DOHH2 (cell line): ENCODE measurements around the gene CERK.

Experiments used
- H3F3A ChIP-seq: fragments of 200-600 bp; sonication (generic), shearing (Covaris generic); 2 replicates; pipeline ENCODE4 v1.6.0; 2016; ENCODE audit warnings: antibody characterized with exemption, mild to moderate bottlenecking; ENCODE audit not compliant: control insufficient read depth, insufficient read depth
- H3K27ac ChIP-seq: fragments of 200-600 bp; sonication (generic); 2 replicates; pipeline ENCODE4 v1.5.1; 2014; ENCODE audit warnings: low read depth, mild to moderate bottlenecking, low read length, moderate library complexity
- H3K27me3 ChIP-seq: fragments of 200-600 bp; sonication (generic); 2 replicates; pipeline ENCODE4 v1.6.1; 2014; ENCODE audit warnings: mild to moderate bottlenecking, low read length, mixed read lengths; ENCODE audit not compliant: control insufficient read depth
- H3K36me3 ChIP-seq: fragments of 200-600 bp; sonication (generic); 2 replicates; pipeline ENCODE4 v1.6.1; 2014; ENCODE audit warnings: mild to moderate bottlenecking, low read length, moderate library complexity, mixed read lengths; ENCODE audit not compliant: control insufficient read depth
- H3K4me1 ChIP-seq: fragments of 200-600 bp; sonication (generic); 2 replicates; pipeline ENCODE4 v1.6.1; 2014; ENCODE audit warnings: mild to moderate bottlenecking, low read length, mixed read lengths; ENCODE audit not compliant: control insufficient read depth
- H3K4me2 ChIP-seq: fragments of 200-600 bp; sonication (generic); 2 replicates; pipeline ENCODE4 v1.6.0; 2014; ENCODE audit warnings: mild to moderate bottlenecking, low read length, moderate library complexity
- H3K4me3 ChIP-seq: fragments of 200-600 bp; sonication (generic); 2 replicates; pipeline ENCODE4 v1.5.1; 2014; ENCODE audit warnings: mild to moderate bottlenecking, low read length, mixed read lengths
- H3K79me2 ChIP-seq: fragments of 200-600 bp; sonication (generic); 2 replicates; pipeline ENCODE4 v1.6.1; 2014; ENCODE audit warnings: mild to moderate bottlenecking, low read length, mixed read lengths; ENCODE audit not compliant: control insufficient read depth
- H3K9me2 ChIP-seq: fragments of 200-600 bp; sonication (generic); replicated peaks from 2 replicates; pipeline ENCODE4 v1.6.1; 2014; ENCODE audit warnings: mild to moderate bottlenecking, low read length, mixed read lengths; ENCODE audit not compliant: control insufficient read depth
- H3K9me3 ChIP-seq: fragments of 200-600 bp; sonication (generic); 2 replicates; pipeline ENCODE4 v1.6.1; 2014; ENCODE audit warnings: antibody characterized with exemption, low read length, mixed read lengths; ENCODE audit not compliant: control insufficient read depth, insufficient read depth
- H4K20me1 ChIP-seq: fragments of 200-600 bp; sonication (generic); 2 replicates; pipeline ENCODE4 v1.6.0; 2014; ENCODE audit warnings: low read depth, mild to moderate bottlenecking, antibody characterized with exemption, low read length, moderate library complexity; ENCODE audit not compliant: control insufficient read depth, insufficient read depth
- CTCF ChIP-seq: fragments of 200-600 bp; sonication (generic); IDR thresholded peaks from one replicate; pipeline ENCODE4 v1.5.1; 2014; ENCODE audit warnings: antibody characterized with exemption, mild to moderate bottlenecking, low read depth, low read length; ENCODE audit not compliant: poor library complexity, severe bottlenecking
- EZH2phosphoT487 ChIP-seq: fragments of 200-600 bp; sonication (generic); IDR thresholded peaks from 2 replicates; pipeline ENCODE4 v1.6.1; 2017; ENCODE audit warnings: borderline replicate concordance, mild to moderate bottlenecking, antibody characterized with exemption, low read length, moderate library complexity, mixed read lengths

The CERK gene

GRCh38 chr22:46695346-46696228 lies 42.5 kb downstream of the CERK start:
- Histone ChIP-seq H3K36me3 (peaks cover 40% of the 10 kb centered on the region), H3K4me1 (peaks cover 3% of the 10 kb centered on the region)
- TF ChIP-seq EZH2phosphoT487 (no peak), CTCF (no peak)

GRCh38 chr22:46694416-46695170 lies 43.5 kb downstream of the CERK start:
- Histone ChIP-seq H3K27me3 (no peaks in the 10 kb centered on the region), H3K9me2 (no peaks in the 10 kb centered on the region), H3K4me1 (peaks cover 7% of the 10 kb centered on the region), H3K79me2 (no peaks in the 10 kb centered on the region), H3K4me3 (no peak overlapping the region), H4K20me1 (no peaks in the 10 kb centered on the region), H3K9me3 (no peaks in the 10 kb centered on the region), H3F3A (no peaks in the 10 kb centered on the region), H3K4me2 (no peak overlapping the region), H3K27ac (no peak overlapping the region), H3K36me3 (peaks cover 48% of the 10 kb centered on the region)
- TF ChIP-seq EZH2phosphoT487 (no peak), CTCF (no peak)

More at GRCh38 chr22:46695346-46696228, 42.5 kb downstream of the CERK start:
- H3K4me3 ChIP-seq, result no peak overlapping the region
- H3K9me2 ChIP-seq, result no peaks in the 10 kb centered on the region
- H3K27me3 ChIP-seq, result no peaks in the 10 kb centered on the region
- no peak overlapping the region for H3K27ac ChIP-seq
- no peaks in the 10 kb centered on the region for H4K20me1 ChIP-seq
- H3K79me2 ChIP-seq, result no peaks in the 10 kb centered on the region
- no peaks in the 10 kb centered on the region for H3F3A ChIP-seq
- H3K9me3 ChIP-seq, result no peaks in the 10 kb centered on the region
- no peak overlapping the region for H3K4me2 ChIP-seq

GRCh38 chr22:46693634-46694415 lies 44.2 kb downstream of the CERK start:
- Histone ChIP-seq H3K27ac (no peak overlapping the region), H3K27me3 (no peaks in the 10 kb centered on the region), H3K4me2 (no peak overlapping the region), H3F3A (no peaks in the 10 kb centered on the region), H3K36me3 (peaks cover 41% of the 10 kb centered on the region), H3K79me2 (no peaks in the 10 kb centered on the region), H3K4me3 (no peak overlapping the region), H4K20me1 (no peaks in the 10 kb centered on the region), H3K9me2 (no peaks in the 10 kb centered on the region), H3K4me1 (peaks cover 7% of the 10 kb centered on the region), H3K9me3 (no peaks in the 10 kb centered on the region)
- TF ChIP-seq EZH2phosphoT487 (no peak), CTCF (no peak)
